ENCODE data around the gene CERS5.
"Not testable (repeated sequence)": the region's sequence is repeated elsewhere in the genome, so short reads cannot be mapped to it uniquely, and the experiment has no call there.

CERS5 gene

DNA sequence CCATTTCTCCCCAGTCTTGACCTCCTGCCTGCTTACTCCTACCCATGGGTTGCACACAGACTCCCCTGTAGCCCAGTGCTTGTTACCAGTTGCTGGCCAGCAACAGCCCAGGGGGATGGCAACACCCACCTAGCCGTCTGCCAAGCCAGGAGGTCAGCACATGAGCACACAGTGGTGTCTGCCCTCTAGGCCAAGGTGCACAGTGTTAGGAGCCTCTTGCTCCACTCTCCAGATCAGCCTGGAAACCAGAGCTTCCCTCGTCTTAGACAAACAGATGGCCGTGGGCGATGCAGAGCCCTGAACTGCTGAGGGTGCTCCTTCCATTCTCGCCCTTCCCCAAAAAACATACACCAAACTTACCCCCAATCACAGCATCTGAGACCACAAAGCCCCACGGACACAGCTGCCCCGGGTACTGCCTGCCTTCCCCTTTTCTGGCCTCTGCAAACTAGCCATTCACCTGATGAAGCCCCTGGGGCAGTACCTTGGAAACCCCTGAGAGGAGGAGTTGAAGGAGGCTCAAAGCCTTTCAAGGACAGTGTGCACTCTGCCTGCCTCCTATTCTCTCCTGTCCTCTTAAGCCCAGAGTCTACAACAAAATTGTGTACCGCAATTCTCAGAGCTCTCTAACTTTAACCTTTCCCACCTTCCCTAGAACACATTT, 64.4 kb downstream of the CERS5 start:
- no peak for DNase-seq (ENCODE audit: low spot score)

DNA sequence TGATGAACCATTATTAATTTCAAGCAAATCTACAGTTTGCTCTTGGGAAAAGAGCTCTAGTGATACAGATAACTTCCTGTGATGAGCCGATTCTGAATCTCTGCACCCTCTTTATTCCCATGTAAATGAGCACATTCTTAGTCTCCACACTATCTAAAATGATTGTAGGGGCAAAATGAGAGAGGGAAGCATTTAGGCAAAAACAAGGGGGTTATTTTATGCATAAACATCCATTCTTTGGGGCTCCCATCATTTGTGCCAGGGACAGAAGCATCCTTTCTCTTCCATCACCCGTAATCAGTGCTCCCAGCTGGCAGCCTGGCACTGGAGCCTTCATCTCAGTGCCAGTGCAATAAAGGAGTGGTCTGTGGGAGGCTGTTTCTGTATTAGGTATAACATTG, 65.0 kb downstream of the CERS5 start:
- DNase-seq (ENCODE audit: low spot score) = no peak

DNA sequence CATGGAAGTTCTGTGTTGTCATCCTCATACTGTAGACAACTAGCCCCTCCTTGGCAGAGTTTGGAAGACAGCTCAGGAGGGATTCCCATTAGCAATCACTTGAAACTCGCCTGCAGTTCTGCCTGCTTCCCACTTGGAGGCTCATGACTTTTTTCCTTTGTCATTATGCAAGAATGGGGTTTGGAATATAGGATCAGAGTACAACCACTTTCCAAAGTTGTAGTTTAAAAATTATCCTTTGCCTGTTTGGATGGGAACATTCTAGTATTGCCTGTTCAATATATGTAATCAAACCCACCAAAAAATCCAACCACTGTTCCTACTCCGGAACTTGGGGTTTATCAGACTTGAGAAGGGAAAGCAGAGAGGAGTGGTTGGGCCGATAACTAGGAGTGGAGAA, 65.5 kb downstream of the CERS5 start:
- DNase-seq (ENCODE audit: low spot score) = peak; percentile 30

DNA sequence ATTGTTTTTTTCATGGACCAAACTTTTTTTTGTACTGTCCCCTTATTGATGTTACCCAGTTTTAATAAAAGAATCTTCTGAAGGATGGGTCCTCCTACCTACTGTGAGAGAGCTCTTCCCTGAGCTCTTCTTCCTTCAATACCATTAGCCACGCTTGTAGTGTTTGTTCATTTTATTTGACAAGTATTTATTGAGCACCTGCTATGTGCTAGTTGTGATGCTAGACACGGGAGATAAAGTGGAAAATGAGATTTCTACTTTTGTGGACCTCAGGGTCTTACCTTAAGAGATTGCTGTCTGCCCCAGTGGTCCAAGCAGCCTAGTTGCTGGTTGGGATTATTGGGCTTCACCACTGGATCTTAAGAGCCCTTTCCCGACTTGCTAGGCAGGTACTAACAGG, 66.6 kb downstream of the CERS5 start:
- DNase-seq (ENCODE audit: low spot score) = no peak

DNA sequence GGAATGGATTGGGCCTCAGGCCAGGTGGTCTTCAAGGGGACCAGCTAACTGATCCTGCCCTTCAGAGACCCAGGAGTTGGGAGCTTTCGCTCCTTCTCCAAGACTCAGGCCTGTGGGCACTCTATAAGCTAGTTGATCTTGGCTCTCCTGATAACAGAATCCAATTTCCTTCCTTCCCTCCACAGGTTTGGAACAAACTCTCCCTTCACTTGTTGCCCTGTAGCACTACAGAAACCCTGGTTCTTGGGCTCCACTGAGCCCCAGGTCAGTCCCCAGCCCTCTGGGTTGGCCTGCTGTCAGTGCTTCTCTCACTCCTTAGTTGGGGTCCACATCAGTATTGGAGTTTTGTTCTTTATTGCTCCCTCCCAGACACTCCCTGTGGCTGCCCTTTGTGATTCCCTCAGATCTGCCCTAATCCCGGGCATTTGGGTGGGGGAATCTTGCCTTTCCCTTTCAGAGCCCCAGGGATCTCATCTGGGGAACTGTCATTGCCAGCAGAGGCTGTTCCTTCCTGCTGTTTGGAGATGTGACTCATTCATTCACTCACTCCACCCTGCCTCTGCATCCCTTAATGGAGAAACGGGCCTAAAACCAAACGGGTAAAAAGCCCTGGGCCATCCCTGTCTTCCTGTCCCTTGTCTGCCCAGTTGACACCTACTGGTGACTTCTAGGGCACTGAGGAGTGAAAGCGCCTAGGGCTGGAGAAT, 67.7 kb downstream of the CERS5 start:
- DNase-seq (ENCODE audit: low spot score) = no peak

DNA sequence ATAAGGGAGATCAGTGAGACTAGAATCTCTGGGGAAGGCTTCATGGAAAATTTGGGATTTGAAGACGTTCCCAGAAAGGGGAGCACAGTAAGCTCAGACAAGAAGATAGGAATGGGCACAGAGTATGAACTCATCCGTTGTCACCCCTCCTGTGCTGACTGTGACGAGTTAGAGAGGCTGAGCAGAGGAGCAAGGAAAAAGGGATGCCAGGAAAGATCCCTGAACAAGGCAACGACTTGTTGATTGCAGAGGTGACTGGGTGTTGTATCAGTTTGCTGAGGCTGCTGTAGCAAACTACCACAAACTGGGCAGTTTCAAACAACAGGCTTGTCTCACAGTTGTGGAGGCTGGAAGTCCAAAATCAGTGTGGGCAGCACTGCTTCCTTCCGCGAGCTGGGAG, 69.2 kb downstream of the CERS5 start:
- DNase-seq (ENCODE audit: low spot score) = no peak

DNA sequence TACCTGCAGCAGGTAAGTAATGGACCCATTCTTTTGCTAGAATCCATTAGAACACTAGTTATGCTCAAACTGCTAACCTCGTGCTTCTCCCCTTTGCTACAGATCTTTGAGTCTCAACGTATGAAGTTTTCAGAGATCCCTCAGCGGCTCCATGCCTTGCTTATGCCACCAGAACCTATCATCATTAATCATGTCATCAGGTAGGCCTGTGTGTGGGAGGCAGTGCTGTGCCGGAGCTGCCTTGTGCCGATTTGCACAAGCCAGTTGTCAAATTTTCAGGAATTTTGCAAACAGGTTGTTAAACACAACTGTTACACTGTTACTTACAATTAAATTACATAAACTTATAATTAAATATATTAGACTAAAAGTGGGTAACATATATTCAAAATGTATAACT, 76.8 kb downstream of the CERS5 start:
- no peak for DNase-seq (ENCODE audit: low spot score)

DNA sequence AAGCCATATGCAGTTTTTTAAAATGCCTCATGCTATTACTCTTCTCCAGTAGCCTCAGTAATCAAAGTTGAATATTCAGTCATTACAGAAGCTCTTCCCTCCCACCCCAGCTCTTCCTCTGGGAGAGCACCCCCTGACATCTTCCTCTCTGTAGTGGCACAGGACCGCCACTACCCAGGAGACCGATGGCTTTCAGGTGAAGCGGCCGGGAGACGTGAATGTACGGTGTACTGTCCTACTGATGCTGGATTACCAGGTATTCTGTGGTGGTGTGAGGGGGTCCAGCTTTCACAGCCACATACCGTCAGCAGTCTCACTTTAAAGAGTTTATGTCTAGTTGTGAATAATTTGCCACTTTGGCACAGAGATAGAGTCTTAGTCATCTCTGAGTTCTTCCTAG, 77.4 kb downstream of the CERS5 start:
- no peak for DNase-seq (ENCODE audit: low spot score)

DNA sequence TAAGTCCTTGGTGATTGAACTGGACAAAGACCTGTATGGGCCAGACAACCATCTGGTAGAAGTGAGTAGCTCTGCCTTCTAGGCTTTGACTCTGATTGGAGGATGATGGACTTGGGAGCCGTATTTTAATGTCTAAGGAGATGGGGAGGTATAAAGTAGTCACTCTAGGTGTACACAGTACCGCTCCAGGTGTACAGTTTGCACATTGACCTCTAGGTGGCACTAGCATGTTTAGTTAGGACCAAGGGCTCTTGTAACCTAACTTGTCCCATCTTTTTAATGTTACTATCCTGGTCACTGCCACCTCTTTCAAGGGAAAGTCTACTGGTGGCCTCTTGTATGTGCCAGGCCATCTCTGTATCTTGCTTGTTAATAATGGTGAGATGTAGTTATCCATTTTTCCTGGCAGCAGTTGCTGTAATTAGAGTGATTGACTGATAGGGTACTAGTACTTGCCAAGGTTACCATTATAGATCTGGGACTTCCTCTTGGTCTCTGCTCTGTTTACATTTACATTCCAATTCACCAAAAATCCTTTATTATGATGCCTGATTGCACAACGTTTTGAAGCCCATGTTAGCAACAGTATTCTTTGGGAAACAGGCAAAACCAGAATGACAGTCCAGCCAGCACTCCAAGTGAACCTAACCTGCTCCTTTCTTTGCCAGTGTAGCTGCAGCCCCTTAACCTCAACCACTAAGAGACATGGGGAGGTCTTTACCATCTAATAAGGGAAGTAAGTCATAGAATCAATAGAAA, 78.4 kb downstream of the CERS5 start:
- peak; percentile 82 for DNase-seq (ENCODE audit: low spot score)

DNA sequence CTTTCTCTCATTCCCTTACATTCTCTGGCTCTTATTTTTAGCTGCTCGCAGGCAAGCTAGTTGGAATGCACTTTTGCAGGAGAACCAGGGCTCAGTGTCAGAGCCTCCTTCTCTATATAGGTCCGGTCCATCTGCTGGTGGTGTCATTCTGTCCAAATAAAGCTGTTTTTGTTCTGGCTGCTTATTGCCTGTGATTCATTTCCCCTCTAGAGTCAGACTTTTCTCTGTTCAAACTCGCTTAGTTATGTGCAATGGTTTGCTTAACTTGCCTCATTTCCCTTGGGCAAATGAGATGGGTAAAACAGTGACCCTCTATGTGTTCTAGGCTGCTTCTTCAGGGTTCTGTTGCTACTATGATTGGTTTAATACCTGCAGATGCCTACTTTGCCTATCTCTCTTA, 79.2 kb downstream of the CERS5 start:
- no peak for DNase-seq (ENCODE audit: low spot score)

DNA sequence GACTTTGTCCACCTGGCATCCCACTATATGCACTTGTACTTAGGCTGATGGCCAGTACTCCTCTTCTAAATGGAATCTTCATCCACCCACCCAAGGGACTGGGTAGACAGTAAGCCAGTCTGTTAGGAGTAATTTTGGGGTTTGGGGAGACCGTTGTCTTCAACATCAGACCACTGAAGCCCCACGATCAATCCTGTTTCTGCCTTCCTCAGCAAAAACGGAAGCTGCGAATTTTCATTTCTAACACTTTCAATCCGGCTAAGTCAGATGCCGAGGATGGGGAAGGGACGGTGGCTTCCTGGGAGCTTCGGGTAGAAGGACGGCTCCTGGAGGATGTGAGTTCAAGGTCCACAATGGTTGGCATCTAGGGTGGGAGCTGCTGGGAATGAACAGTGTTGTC, 80.0 kb downstream of the CERS5 start:
- no peak for DNase-seq (ENCODE audit: low spot score)

DNA sequence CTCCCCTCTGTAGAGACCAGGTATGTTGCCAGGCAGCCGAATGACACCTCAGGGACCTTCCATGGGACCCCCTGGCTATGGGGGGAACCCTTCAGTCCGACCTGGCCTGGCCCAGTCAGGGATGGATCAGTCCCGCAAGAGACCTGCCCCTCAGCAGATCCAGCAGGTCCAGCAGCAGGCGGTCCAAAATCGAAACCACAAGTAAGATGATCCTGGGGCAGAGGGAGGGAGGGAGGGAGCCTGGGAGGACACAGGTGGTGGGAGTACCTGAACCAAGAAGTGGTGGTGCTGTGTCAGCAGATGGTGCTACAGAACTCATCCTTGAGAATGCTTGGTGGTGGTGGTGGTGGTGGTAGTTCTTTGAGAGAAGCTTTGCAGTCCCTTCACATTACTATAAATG, 81.0 kb downstream of the CERS5 start:
- no peak for DNase-seq (ENCODE audit: low spot score)

DNA sequence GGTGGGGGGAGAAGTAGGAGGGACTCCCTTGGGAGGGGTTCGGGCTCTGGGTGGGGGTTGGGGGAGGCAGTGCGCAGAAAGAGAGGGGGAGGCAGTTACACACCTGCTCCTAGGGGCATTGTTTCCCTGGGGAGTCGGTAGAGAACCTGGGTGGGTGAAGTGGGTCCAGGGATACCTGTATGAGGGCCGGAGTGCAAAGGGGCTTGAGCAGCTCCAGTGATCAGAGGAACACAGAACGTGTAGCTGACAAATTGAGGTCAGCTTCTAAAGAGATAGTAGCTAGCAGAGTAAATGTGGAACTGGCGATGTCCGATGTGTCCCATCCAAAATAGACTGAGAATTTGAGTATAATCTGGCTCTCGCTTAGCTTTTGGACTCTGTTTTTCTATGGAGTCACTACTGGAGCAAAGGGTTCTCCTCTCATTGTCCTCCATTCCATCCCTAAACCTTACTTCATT, 81.5 kb downstream of the CERS5 start:
- no peak for DNase-seq (ENCODE audit: low spot score)

DNA sequence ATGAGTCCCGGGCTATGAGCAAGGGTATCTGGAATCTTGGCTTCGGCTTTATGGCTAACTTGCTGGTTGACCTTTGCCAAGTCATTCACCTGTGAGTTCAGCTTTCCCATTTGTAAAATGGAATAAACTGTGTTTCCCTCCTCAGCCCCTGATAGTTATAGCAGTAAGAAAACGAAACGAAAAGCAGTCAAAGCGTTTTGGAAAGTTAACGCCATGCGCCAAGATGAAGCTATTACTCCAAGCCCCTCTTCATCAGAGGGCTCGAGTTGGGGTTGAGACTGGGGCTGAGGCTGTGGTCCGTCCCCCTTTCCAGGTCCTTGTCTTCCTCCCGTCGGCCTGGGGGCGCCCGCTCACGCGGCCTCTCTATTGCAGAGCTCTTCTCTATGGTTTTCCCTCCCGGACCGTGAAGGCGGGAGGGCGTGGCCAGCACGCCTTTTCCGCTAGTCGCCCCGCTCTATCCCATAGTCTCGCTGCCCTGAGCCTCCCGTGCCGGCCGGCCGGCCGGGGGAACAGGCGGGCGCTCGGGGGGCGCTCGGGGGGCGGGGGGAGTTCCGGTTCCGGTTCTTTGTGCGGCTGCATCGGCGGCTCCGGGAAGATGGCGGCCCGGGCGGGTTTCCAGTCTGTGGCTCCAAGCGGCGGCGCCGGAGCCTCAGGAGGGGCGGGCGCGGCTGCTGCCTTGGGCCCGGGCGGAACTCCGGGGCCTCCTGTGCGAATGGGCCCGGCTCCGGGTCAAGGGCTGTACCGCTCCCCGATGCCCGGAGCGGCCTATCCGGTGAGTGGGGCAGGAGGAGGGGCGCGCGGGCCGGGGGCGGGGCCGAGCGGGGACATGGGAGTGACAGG, 82.2 kb downstream of the CERS5 start, which contains the start of gene SMARCD1:
Gene SMARCD1 (plus strand): TSS at position 568 of the 840 bp plus-strand sequence. CDS start 28 bp downstream, at position 596.
- DNase-seq (ENCODE audit: low spot score) = peak; percentile 95

DNA sequence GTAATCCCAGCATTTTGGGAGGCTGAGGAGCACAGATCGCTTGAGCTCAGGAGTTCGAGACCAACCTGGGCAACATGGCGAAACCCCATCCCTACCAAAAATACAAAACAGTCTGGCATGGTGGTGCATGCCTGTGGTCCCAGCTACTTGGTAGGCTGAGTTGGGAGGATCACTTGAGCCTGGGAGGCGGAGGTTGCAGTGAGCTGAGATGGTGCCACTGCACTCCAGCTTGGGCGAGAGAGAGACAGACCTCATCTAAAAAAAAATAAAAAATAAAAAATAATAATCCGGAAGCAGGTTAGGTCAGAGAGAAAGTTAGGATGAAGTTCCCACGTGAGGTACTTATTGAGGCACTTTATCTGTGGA, 82.8 kb downstream of the CERS5 start:
- DNase-seq (ENCODE audit: low spot score) = not testable (repeated sequence)

DNA sequence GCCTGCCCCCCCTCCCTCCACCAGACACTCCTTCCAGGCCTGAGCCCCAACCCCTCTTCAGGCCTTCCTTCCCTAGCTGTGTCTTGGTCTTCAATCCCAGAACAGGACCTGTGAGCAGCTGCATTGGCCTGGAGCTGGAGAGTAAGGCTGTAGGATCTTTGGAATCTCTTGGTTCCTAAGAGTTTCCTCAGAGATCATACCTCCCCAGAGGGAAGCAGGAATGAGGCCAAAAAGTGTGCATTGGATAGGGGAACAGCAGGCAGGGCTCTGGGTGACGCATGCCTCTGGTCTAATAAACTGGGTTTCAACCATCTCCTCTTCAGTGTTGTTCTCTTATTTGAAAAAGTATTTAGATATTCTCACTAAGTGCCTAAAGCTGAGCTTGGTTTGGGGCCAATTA, 83.9 kb downstream of the CERS5 start:
- no peak for DNase-seq (ENCODE audit: low spot score)

DNA sequence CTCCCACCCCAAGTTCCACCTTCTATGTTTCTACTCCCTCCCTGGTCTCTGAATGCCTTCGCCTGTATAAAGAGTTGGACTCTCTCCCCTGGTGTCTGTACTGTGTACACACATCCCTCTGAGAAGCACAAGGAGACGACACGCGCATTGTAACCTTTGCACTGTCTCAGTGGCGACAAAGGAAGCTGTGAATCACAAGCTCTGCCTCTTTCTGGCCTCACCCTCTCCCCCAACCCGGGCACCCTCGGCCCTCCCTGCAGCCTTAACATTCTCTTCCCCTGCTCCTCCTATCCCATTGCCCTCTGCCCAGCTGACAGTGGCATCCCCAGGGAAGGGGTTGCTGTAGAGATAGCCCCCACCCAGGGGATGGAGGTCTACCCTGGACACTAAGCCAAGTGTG, 84.5 kb downstream of the CERS5 start:
- DNase-seq (ENCODE audit: low spot score) = peak; percentile 74

DNA sequence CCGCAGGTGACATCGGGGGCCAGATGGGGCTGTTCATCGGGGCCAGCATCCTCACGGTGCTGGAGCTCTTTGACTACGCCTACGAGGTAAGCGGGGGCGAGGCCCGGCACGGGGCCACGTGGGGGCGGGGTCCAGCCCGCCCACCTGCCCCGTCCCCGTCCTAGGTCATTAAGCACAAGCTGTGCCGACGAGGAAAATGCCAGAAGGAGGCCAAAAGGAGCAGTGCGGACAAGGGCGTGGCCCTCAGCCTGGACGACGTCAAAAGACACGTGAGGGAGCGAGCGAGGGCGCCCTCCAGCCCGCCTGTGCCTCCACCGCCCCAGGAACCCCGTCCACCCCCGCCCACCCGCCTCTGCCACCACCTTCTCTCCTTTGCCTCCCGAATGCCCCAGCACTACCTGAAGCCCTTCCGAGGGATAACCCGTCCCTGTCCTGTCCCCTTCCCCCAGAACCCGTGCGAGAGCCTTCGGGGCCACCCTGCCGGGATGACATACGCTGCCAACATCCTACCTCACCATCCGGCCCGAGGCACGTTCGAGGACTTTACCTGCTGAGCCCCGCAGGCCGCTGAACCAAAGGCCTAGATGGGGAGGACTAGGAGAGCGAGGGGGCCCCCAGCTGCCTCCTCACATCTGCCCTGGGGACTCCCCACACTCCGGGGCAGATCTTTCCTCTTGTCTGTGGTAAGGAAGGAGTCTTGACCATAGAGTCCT, 85.9 kb downstream of the CERS5 start:
- DNase-seq (ENCODE audit: low spot score) = no peak

DNA sequence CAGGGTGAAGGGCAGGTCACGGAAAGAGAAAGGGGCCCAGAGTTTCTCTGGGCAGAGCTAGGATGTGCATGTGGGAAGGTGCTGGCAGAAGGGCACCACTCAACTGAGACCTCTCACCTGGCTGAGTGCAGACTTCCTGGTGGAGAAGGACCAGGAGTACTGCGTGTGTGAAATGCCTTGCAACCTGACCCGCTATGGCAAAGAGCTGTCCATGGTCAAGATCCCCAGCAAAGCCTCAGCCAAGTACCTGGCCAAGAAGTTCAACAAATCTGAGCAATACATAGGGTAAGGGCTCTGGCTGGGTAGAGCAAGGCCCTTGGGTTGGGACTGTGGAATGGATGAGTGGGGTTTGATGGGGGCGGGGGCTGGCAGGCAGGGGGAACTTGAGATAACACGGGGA, 87.4 kb downstream of the CERS5 start:
- no peak for DNase-seq (ENCODE audit: low spot score)
